SK-N-SH (cell line): Measurements from ENCODE around the gene MIA. TPM values are rescaled to one million over a fixed set of nuclear protein-coding genes. Genes with fewer than 3 reads are reported as not detected.

Experiments used
- CTCF ChIA-PET: fragments of 300-600, 350-600 bp; formaldehyde crosslinking; extraction: SDS; loops from one replicate; lab custom pipeline; 2021; lab: Yijun Ruan, JAX
- POLR2A ChIA-PET: fragments of 350-600 bp; sonication (Branson Sonifier 250); formaldehyde crosslinking; extraction: SDS; loops from one replicate; lab custom pipeline; 2020; ENCODE audit warnings: antibody characterized with exemption, inconsistent platforms; lab: Yijun Ruan, JAX
- DNase-seq: peaks from one replicate; pipeline ENCODE4 v3.0.0; 2012
- H2AFZ ChIP-seq: fragments of 200-600 bp; sonication (generic); 2 replicates; pipeline ENCODE4 v1.8.1; 2016; ENCODE audit warnings: antibody characterized with exemption, mild to moderate bottlenecking, low read depth
- H3F3A ChIP-seq: fragments of 200-600 bp; sonication (generic); replicated peaks from 2 replicates; pipeline ENCODE3; 2016; ENCODE audit warnings: antibody characterized with exemption, mild to moderate bottlenecking; ENCODE audit not compliant: insufficient read depth
- H3K27ac ChIP-seq, 2 experiments: fragments of 200-500 bp in 1 of 2; fragments of 200-600 bp in 1 of 2; sonication (Bioruptor generic) in 1 of 2; sonication (generic), shearing (Covaris generic) in 1 of 2; 2 replicates each; pipeline versions ENCODE4 v1.5.1 to v1.6.1; 2014 to 2016; ENCODE audit warnings: low read depth in 2 of 2, inconsistent platforms in 1 of 2, low read length in 1 of 2, mild to moderate bottlenecking in 1 of 2, mixed read lengths in 1 of 2
- H3K27me3 ChIP-seq: fragments of 200-600 bp; sonication (generic), shearing (Covaris generic); 2 replicates; pipeline ENCODE4 v1.6.1; 2016; ENCODE audit warnings: mixed run types; ENCODE audit not compliant: insufficient read depth
- H3K36me3 ChIP-seq, 2 experiments: fragments of 200-500 bp in 1 of 2; fragments of 200-600 bp in 1 of 2; sonication (Bioruptor generic) in 1 of 2; sonication (generic) in 1 of 2; replicated peaks in 1 of 2; 2 replicates each; pipeline versions ENCODE3 to v1.5.1; 2014 to 2016; ENCODE audit warnings: low read length in 1 of 2, mild to moderate bottlenecking in 1 of 2; ENCODE audit not compliant: insufficient read depth in 2 of 2, control insufficient read depth in 1 of 2
- H3K4me1 ChIP-seq, 2 experiments: fragments of 200-500 bp in 1 of 2; fragments of 200-600 bp in 1 of 2; sonication (Bioruptor generic) in 1 of 2; sonication (generic), shearing (Covaris generic) in 1 of 2; 2 replicates each; pipeline versions ENCODE4 v1.5.1 to v1.6.1; 2014 to 2016; ENCODE audit warnings: low read depth in 1 of 2, low read length in 1 of 2, mixed run types in 1 of 2; ENCODE audit not compliant: insufficient read depth in 2 of 2, control insufficient read depth in 1 of 2
- H3K4me2 ChIP-seq: fragments of 200-600 bp; sonication (generic), shearing (Covaris generic); 2 replicates; pipeline ENCODE4 v1.6.1; 2017; ENCODE audit warnings: mixed run types
- H3K4me3 ChIP-seq, 2 experiments: fragments of 200-500 bp in 1 of 2; fragments of 200-600 bp in 1 of 2; sonication (Bioruptor generic) in 1 of 2; sonication (generic), shearing (Covaris generic) in 1 of 2; 2 replicates each; pipeline versions ENCODE4 v1.5.1 to v1.8.1; 2014 to 2016; ENCODE audit warnings: low read depth in 2 of 2, inconsistent platforms in 1 of 2, low read length in 1 of 2, mild to moderate bottlenecking in 1 of 2, mixed read lengths in 1 of 2, moderate library complexity in 1 of 2
- H3K79me2 ChIP-seq: fragments of 200-600 bp; sonication (generic); 2 replicates; pipeline ENCODE4 v1.8.1; 2017; ENCODE audit warnings: mild to moderate bottlenecking; ENCODE audit not compliant: insufficient read depth
- H3K9ac ChIP-seq: fragments of 200-600 bp; sonication (generic); 2 replicates; pipeline ENCODE4 v1.6.1; 2017; ENCODE audit warnings: mixed run types
- H3K9me2 ChIP-seq: fragments of 200-600 bp; sonication (generic); 2 replicates; pipeline ENCODE4 v1.6.1; 2017; ENCODE audit warnings: mixed run types
- H3K9me3 ChIP-seq: fragments of 200-600 bp; sonication (generic); 2 replicates; pipeline ENCODE4 v1.6.1; 2017; ENCODE audit warnings: mixed run types, mild to moderate bottlenecking, moderate library complexity
- H4K20me1 ChIP-seq: fragments of 200-600 bp; sonication (generic); 2 replicates; pipeline ENCODE4 v1.6.1; 2017; ENCODE audit warnings: mild to moderate bottlenecking, mixed run types; ENCODE audit not compliant: insufficient read depth
- CTCF ChIP-seq: fragments of 200-600 bp; sonication (generic); IDR thresholded peaks from 2 replicates; pipeline ENCODE4 v1.6.1; 2017; ENCODE audit warnings: antibody characterized with exemption, mild to moderate bottlenecking, moderate library complexity
- ELF1 ChIP-seq: IDR thresholded peaks from 2 replicates; pipeline ENCODE4 v1.4.0; 2012
- FOSL2 ChIP-seq: IDR thresholded peaks from 2 replicates; pipeline ENCODE4 v1.4.0; 2012; ENCODE audit warnings: low read depth, mild to moderate bottlenecking, moderate library complexity, borderline replicate concordance
- FOXJ3 ChIP-seq: sonication (generic); formaldehyde crosslinking; IDR thresholded peaks from 2 replicates; pipeline ENCODE4 v1.5.1; 2020; ENCODE audit warnings: mild to moderate bottlenecking, missing genetic modification reagents
- FOXM1 ChIP-seq: IDR thresholded peaks from 2 replicates; pipeline ENCODE4 v1.4.0; 2012; ENCODE audit warnings: low read depth, mild to moderate bottlenecking
- NFIC ChIP-seq: IDR thresholded peaks from 2 replicates; pipeline ENCODE4 v1.4.0; 2012; ENCODE audit warnings: borderline replicate concordance
- SIN3A ChIP-seq: IDR thresholded peaks from 2 replicates; pipeline ENCODE4 v1.6.1; 2012; ENCODE audit warnings: low read depth, mild to moderate bottlenecking, low read length, moderate library complexity, borderline replicate concordance
- SMC3 ChIP-seq: IDR thresholded peaks from 2 replicates; pipeline ENCODE4 v1.6.1; 2012; ENCODE audit warnings: low read depth, low read length, improper control_type of control experiment
- WGBS: methylation state at CpG from one replicate; pipeline ENCODE4 v1.1.6; 2017; ENCODE audit warnings: low lambda C conversion rate; 5-methylcytosine and 5-hydroxymethylcytosine counted together
- polyA plus RNA-seq, 3 experiments: library from polyadenylated mRNA; depleted of rRNA; stranded (reverse); fragments of >200 nt; gene quantifications; 2 replicates each; pipeline ENCODE4 v1.2.3, GENCODE V29; 2012
- TF ChIP-seq, protein P1 (sequence below): IDR thresholded peaks from 2 replicates; pipeline ENCODE4 v1.4.0; 2012; ENCODE audit warnings: low read depth
- TF ChIP-seq, protein P2 (sequence below): IDR thresholded peaks from 2 replicates; pipeline ENCODE4 v1.6.1; 2012; ENCODE audit warnings: mild to moderate bottlenecking, low read depth, low read length, moderate library complexity
- TF ChIP-seq, protein P3 (sequence below): IDR thresholded peaks from 2 replicates; pipeline ENCODE4 v1.4.0; 2012; ENCODE audit warnings: low read depth, borderline replicate concordance

Gene MIA
- polyA plus RNA-seq, 1 of the 3 experiments (the other 2 are of a cell fraction), result not detected

- Histone ChIP-seq H2AFZ (no peak overlapping the region), H3K4me1 (peaks cover 9 to 11% of the 10 kb centered on the region in 2 experiments; a peak in 1 of 4 replicates), H3F3A (no peaks in the 10 kb centered on the region), H3K4me2 (no peak overlapping the region), H3K27me3 (no peaks in the 10 kb centered on the region), H3K9ac (no peak overlapping the region), H3K4me3 (no peak overlapping the region), H4K20me1 (no peaks in the 10 kb centered on the region), H3K9me2 (no peaks in the 10 kb centered on the region), H3K36me3 (no peaks in the 10 kb centered on the region), H3K27ac (peak overlapping the region in 1 of 2 experiments; percentile 30; a peak in 1 of 4 replicates), H3K79me2 (peaks cover 11% of the 10 kb centered on the region), H3K9me3 (no peaks in the 10 kb centered on the region)
- peak; percentile 51 for DNase-seq
- ChIA-PET CTCF (interaction anchor here (1.3 to 3.3 kb wide), 2 partner anchors 75 to 82 kb away, joined by 3 to 10 read pairs; no protein-coding TSS in a partner anchor), POLR2A (interaction anchor here (1.2 kb wide), 1 partner anchor 16 kb away, joined by 3 read pairs; no protein-coding TSS in a partner anchor)
- 88% methylated on average over 14 of the region's 17 CpGs for WGBS
- 0 out of 2 replicates have a peak, but pooled peaks have one; percentile 8 for TF ChIP-seq SMC3
- TF ChIP-seq SIN3A, result no peak
Observed at GRCh38 chr19:40744554-40745401, 30.5 kb upstream of the MIA start.

DNA sequence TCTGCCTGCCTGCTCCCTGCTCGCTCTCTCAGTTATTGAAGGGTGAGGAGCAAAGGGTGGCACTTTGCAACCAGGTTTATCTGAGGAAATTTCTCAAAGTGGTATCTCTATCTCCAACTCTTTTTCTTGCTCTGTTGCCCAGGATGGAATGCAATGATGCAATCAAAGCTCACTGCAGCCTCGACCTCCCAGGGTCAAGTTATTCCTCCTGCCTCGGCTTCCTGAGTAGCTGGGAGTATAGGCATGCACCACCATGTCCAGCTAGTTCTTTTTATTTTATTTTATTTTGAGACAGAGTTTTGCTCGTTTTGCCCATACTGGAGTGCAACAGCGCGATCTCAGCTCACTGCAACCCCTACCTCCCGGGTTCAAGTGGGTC, 29.9 kb upstream of the MIA start:
- TF ChIP-seq ELF1 (no peak), CTCF (no peak), FOXM1 (no peak), NFIC (no peak), FOSL2 (no peak), FOXJ3 (CRISPR knock-in tag) (no peak)
- TF ChIP-seq, protein P1, sequence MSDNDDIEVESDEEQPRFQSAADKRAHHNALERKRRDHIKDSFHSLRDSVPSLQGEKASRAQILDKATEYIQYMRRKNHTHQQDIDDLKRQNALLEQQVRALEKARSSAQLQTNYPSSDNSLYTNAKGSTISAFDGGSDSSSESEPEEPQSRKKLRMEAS, result no peak
- TF ChIP-seq, protein P2, sequence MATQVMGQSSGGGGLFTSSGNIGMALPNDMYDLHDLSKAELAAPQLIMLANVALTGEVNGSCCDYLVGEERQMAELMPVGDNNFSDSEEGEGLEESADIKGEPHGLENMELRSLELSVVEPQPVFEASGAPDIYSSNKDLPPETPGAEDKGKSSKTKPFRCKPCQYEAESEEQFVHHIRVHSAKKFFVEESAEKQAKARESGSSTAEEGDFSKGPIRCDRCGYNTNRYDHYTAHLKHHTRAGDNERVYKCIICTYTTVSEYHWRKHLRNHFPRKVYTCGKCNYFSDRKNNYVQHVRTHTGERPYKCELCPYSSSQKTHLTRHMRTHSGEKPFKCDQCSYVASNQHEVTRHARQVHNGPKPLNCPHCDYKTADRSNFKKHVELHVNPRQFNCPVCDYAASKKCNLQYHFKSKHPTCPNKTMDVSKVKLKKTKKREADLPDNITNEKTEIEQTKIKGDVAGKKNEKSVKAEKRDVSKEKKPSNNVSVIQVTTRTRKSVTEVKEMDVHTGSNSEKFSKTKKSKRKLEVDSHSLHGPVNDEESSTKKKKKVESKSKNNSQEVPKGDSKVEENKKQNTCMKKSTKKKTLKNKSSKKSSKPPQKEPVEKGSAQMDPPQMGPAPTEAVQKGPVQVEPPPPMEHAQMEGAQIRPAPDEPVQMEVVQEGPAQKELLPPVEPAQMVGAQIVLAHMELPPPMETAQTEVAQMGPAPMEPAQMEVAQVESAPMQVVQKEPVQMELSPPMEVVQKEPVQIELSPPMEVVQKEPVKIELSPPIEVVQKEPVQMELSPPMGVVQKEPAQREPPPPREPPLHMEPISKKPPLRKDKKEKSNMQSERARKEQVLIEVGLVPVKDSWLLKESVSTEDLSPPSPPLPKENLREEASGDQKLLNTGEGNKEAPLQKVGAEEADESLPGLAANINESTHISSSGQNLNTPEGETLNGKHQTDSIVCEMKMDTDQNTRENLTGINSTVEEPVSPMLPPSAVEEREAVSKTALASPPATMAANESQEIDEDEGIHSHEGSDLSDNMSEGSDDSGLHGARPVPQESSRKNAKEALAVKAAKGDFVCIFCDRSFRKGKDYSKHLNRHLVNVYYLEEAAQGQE, result no peak
- TF ChIP-seq, protein P3, sequence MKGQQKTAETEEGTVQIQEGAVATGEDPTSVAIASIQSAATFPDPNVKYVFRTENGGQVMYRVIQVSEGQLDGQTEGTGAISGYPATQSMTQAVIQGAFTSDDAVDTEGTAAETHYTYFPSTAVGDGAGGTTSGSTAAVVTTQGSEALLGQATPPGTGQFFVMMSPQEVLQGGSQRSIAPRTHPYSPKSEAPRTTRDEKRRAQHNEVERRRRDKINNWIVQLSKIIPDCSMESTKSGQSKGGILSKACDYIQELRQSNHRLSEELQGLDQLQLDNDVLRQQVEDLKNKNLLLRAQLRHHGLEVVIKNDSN, result no peak
- H3K27me3 ChIP-seq, result no peaks in the 10 kb centered on the region
- no peaks in the 10 kb centered on the region for H3K36me3 ChIP-seq
- H3K79me2 ChIP-seq, result peaks cover 14% of the 10 kb centered on the region
- no peaks in the 10 kb centered on the region for H3K9me2 ChIP-seq
- WGBS, result 84% methylated on average over 7 of the region's 7 CpGs
- H4K20me1 ChIP-seq, result no peaks in the 10 kb centered on the region
- ChIA-PET CTCF (interaction anchor here (0.7 kb wide), 1 partner anchor 82 kb away, joined by 3 read pairs; no protein-coding TSS in a partner anchor), POLR2A (interaction anchor here (1.2 kb wide), 1 partner anchor 15 kb away, joined by 3 read pairs; no protein-coding TSS in a partner anchor)
- H3K9me3 ChIP-seq, result no peaks in the 10 kb centered on the region
- no peak overlapping the region for H3K9ac ChIP-seq
- no peaks in the 10 kb centered on the region for H3F3A ChIP-seq
- peak overlapping the region in 1 of 2 experiments; percentile 30; a peak in 1 of 4 replicates for H3K27ac ChIP-seq
- H3K4me1 ChIP-seq, result peaks cover 11 to 14% of the 10 kb centered on the region in 2 experiments; a peak in 1 of 4 replicates
- no peak for DNase-seq
- H2AFZ ChIP-seq, result no peak overlapping the region
- no peak overlapping the region for H3K4me2 ChIP-seq
- H3K4me3 ChIP-seq, result no peak overlapping the region
